Uterus (tissue), 4 donors: ENCODE measurements around the gene COX5A. TPM values are rescaled to one million over a fixed set of nuclear protein-coding genes. Genes with fewer than 3 reads are reported as not detected.

Source experiments
- DNase-seq, 2 donors: peaks; one replicate each; pipeline ENCODE4 v3.0.0-alpha.2; 2019 to 2020
- H3K27ac ChIP-seq, 2 donors: fragments of 200-600 bp; sonication (generic); 1 replicate in 1 of 2; 2 replicates in 1 of 2; pipeline ENCODE4 v1.5.1; 2016 to 2018
- H3K27me3 ChIP-seq, 2 donors: fragments of 200-600 bp; sonication (generic); one replicate each; pipeline ENCODE4 v1.5.1; 2018 to 2019; ENCODE audit warnings: control low read depth in 1 of 2
- H3K36me3 ChIP-seq, 2 donors: fragments of 200-600 bp; sonication (generic); one replicate each; pipeline ENCODE4 v1.5.1; 2019; ENCODE audit warnings: control low read depth in 1 of 2
- H3K4me1 ChIP-seq, 2 donors: fragments of 200-600 bp; sonication (generic); one replicate each; pipeline ENCODE4 v1.5.1; 2018 to 2019; ENCODE audit warnings: control low read depth in 1 of 2
- H3K4me3 ChIP-seq, 2 donors: fragments of 200-600 bp; sonication (generic); 1 replicate in 1 of 2; 2 replicates in 1 of 2; pipeline ENCODE4 v1.5.1; 2018 to 2019; ENCODE audit warnings: mild to moderate bottlenecking in 1 of 2
- H3K9me3 ChIP-seq, 2 donors: fragments of 200-600 bp; sonication (generic); one replicate each; pipeline ENCODE4 v1.5.1; 2019; ENCODE audit warnings: control low read depth in 1 of 2
- POLR2A ChIP-seq, 2 donors: fragments of 450-650 bp; IDR thresholded peaks; one replicate each; pipeline ENCODE4 v1.6.1; 2016; ENCODE audit warnings: antibody characterized with exemption in 2 of 2, mild to moderate bottlenecking in 1 of 2, moderate library complexity in 1 of 2
- intact Hi-C: fragments of 100-400 bp; cut with DNase I; formaldehyde crosslinking; loops from one replicate; pipeline ENCODE4 v1.15.1; 2023; ENCODE audit warnings: low total_unique reads
- total RNA-seq, 4 donors: library from RNA; depleted of rRNA in 3 of 4; stranded (reverse); fragments of >200 nt in 3 of 4; gene quantifications; one replicate each; pipeline versions ENCODE4 v1.1.0 to v1.2.4, GENCODE V29; 2014 to 2023
- TF ChIP-seq, protein P1 (sequence below), 4 experiments: fragments of 200-600 bp in 2 of 4; fragments of 450-650 bp in 2 of 4; sonication (generic) in 2 of 4; IDR thresholded peaks; one replicate each; pipeline ENCODE4 v1.5.1; 2016 to 2019; ENCODE audit warnings: antibody characterized with exemption in 4 of 4, mild to moderate bottlenecking in 2 of 4, moderate library complexity in 1 of 4
- donor health status: DM: yes; HTN: yes; CAD: no.

COX5A gene
- total RNA-seq, 4 donors from 2014 or later, result 9.0 to 84.1 (median 46.6) TPM

DNA sequence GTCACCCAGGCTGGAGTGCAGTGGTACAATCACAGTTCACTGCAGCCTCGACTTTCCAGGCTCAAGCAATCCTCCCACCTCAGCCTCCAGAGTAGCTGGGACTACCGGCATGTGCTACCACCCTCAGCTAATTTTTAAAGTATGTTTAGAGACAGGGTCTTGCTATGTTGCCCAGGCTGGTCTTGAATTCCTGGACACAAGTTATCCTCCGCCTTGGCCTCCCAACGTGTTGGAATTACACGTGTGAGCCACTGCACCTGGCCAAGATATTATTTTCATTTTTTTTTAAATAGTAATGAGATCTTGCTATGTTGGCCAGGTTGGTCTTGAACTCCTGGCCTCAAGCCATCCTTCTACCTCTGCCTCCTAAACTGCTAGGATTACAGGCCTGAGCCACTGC is 52.4 kb downstream of the COX5A start:
- H3K4me1 ChIP-seq, result peaks cover 0 to 9% of the 10 kb centered on the region in 2 donors
- H3K9me3 ChIP-seq, result no peaks in the 10 kb centered on the region
- H3K27me3 ChIP-seq, result no peaks in the 10 kb centered on the region
- H3K36me3 ChIP-seq, result no peaks in the 10 kb centered on the region
- DNase-seq, result no peak
- TF ChIP-seq POLR2A (IDR thresholded peaks at IDR 0.05), result no peak
- TF ChIP-seq, protein P1, sequence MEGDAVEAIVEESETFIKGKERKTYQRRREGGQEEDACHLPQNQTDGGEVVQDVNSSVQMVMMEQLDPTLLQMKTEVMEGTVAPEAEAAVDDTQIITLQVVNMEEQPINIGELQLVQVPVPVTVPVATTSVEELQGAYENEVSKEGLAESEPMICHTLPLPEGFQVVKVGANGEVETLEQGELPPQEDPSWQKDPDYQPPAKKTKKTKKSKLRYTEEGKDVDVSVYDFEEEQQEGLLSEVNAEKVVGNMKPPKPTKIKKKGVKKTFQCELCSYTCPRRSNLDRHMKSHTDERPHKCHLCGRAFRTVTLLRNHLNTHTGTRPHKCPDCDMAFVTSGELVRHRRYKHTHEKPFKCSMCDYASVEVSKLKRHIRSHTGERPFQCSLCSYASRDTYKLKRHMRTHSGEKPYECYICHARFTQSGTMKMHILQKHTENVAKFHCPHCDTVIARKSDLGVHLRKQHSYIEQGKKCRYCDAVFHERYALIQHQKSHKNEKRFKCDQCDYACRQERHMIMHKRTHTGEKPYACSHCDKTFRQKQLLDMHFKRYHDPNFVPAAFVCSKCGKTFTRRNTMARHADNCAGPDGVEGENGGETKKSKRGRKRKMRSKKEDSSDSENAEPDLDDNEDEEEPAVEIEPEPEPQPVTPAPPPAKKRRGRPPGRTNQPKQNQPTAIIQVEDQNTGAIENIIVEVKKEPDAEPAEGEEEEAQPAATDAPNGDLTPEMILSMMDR (IDR thresholded peaks at IDR 0.05), result no peak
- H3K27ac ChIP-seq, result no peak overlapping the region
- intact Hi-C loops, result no loop called here
- H3K4me3 ChIP-seq, result no peak overlapping the region

DNA sequence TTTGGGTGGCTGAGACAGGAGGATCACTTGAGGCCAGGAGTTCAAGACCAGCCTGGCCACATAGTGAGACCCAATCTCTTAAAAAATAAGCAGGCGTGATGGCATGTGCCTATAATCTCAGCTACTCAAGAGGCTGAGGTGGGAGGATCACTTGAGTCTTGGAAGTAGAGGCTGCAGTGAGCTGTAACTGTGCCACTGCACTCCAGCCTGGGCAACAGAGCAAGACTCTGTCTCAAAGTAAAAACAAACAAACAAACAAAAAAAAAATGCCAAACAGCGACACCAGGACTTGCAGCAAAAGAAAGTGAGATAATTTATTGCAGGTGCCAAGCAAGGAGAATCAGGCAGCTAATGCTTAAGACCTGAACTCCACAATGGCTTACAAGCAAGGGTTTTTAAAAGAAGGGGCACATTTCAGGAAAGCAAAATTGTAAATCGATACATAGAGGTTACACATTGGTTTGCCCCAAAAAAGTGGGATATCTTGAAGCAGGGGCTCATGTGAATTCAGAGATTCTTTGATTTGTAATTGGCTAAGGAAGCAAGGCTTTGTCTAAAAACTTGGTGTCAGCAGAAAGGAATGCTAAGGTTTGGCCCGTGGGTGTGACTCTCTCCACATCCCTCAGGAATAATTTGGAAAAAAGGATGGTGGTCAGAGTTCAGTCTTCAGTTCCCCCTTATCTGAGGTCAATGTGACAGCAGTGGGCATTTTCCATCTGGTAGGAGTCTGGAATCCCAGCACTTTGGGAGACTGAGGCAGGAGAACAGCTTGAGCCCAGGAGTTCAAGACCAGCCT is 53.2 kb downstream of the COX5A start:
- H3K4me1 ChIP-seq, result peaks cover 0 to 7% of the 10 kb centered on the region in 2 donors
- H3K4me3 ChIP-seq, result no peak overlapping the region
- TF ChIP-seq, protein P1 (IDR thresholded peaks at IDR 0.05), result no peak
- no peak for TF ChIP-seq POLR2A (IDR thresholded peaks at IDR 0.05)
- H3K9me3 ChIP-seq, result no peaks in the 10 kb centered on the region
- no peak for DNase-seq
- intact Hi-C loops, result no loop called here
- no peak overlapping the region for H3K27ac ChIP-seq
- H3K27me3 ChIP-seq, result no peaks in the 10 kb centered on the region
- H3K36me3 ChIP-seq, result no peaks in the 10 kb centered on the region

DNA sequence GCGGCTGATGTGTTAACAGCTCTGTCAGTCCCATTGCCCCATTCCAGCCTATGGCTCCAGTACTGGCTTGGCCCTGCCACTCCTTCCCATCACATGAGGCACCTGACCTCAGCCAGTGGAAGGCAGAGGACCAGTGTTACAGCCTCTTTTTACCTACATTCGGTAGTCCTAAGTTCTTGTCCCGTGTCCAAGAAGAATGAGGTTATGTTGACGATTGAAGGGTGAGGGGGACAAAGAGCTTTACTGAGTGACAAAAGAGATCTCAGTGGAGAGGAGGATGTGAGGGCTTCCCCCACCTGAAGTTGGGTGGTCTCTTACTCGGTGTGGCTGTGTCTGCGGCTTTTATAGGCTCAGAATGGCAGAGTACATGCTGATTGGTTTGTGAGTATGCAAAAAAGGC is 55.3 kb downstream of the COX5A start:
- Histone ChIP-seq H3K36me3 (no peaks in the 10 kb centered on the region), H3K4me3 (no peak overlapping the region), H3K9me3 (no peaks in the 10 kb centered on the region), H3K4me1 (no peaks in the 10 kb centered on the region), H3K27me3 (no peaks in the 10 kb centered on the region), H3K27ac (no peak overlapping the region)
- no peak for DNase-seq
- TF ChIP-seq, protein P1 (IDR thresholded peaks at IDR 0.05), result no peak
- TF ChIP-seq POLR2A (IDR thresholded peaks at IDR 0.05), result no peak
- intact Hi-C loops, result no loop called here

DNA sequence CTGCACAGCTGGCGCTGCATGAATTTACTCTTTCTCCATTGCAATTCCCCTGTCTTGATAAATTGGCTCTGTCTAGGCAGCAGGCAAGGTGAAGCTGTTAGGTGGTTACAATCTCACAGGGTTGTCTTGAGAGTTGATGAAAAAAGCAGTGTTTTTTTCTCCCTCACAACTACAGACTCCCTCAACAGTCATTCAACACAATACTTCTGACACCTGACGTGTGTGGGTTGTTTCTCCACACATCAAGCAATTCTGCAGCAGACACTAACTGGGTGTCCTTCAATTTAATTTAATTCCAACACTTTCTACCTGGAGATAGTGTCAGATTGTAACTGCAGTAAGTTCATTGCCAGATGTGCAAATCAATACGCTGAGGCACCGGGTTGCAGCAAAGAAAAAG is 59.6 kb downstream of the COX5A start:
- Histone ChIP-seq H3K27me3 (no peaks in the 10 kb centered on the region), H3K4me3 (no peak overlapping the region), H3K4me1 (no peaks in the 10 kb centered on the region), H3K36me3 (no peaks in the 10 kb centered on the region), H3K9me3 (no peaks in the 10 kb centered on the region), H3K27ac (no peak overlapping the region)
- no peak for DNase-seq
- intact Hi-C loops, result no loop called here
- TF ChIP-seq, protein P1 (IDR thresholded peaks at IDR 0.05), result no peak
- TF ChIP-seq POLR2A (IDR thresholded peaks at IDR 0.05), result no peak

DNA sequence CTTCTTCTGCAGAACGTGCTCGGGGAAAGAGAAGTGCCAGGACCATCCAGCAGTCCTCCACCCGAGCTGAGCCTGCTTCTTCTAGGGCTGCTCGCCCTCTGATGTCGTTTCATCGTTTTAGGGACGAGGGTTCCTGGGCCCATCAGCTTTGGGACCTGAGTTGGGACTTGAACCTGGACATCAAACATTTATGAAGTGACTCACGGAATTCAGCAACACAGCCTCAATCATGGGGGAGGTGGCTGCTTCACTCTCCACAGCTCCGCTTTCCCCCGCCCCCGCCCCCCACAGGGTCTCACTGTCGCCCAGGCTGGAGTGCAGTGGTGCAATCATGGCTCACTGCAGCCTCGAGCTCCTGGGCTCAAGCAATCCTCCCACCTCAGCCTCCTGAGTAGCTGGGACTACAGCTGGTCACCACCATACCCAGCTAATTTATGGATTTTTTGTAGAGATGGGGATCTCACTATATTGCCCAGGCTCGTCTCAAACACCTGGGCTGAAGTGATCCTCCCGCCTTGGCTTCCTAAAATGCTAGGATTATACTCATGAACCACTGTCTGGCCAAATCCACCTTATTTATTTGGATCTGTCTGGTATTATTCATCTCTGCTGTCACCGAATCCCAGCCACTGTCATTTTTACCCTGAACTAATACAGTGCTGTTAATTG is 64.0 kb downstream of the COX5A start:
- peak overlapping the region; percentile 77 to 87 for H3K27ac ChIP-seq

More for the DNA sequence above, 64.0 kb downstream of the COX5A start:
- H3K36me3 ChIP-seq, result no peaks in the 10 kb centered on the region
- H3K27me3 ChIP-seq, result no peaks in the 10 kb centered on the region
- peaks cover 11 to 28% of the 10 kb centered on the region in 2 donors for H3K4me1 ChIP-seq
- peak; percentile 22 to 28 for DNase-seq
- intact Hi-C loops, result no loop called here
- no peaks in the 10 kb centered on the region for H3K9me3 ChIP-seq
- TF ChIP-seq, protein P1 (IDR thresholded peaks at IDR 0.05), result no peak
- TF ChIP-seq POLR2A (IDR thresholded peaks at IDR 0.05), result no peak
- peak overlapping the region; percentile 55 to 85 for H3K4me3 ChIP-seq
